HUES48 (cell line): ENCODE results near the gene CDK6.

Experiments
- H3K27ac ChIP-seq: one replicate; pipeline ENCODE4 v1.7.0; 2013; ENCODE audit warnings: low read depth, low read length, inconsistent platforms
- H3K27me3 ChIP-seq: 2 replicates; pipeline ENCODE4 v1.6.1; 2013; ENCODE audit warnings: mild to moderate bottlenecking, low read length; ENCODE audit not compliant: control insufficient read depth, insufficient read depth
- H3K36me3 ChIP-seq: 2 replicates; pipeline ENCODE4 v1.6.1; 2013; ENCODE audit warnings: low read length; ENCODE audit not compliant: control insufficient read depth, insufficient read depth
- H3K4me1 ChIP-seq: 2 replicates; pipeline ENCODE4 v1.6.1; 2013; ENCODE audit warnings: mild to moderate bottlenecking, low read length; ENCODE audit not compliant: control insufficient read depth, insufficient read depth
- H3K4me3 ChIP-seq: 2 replicates; pipeline ENCODE4 v1.5.1; 2013; ENCODE audit warnings: mild to moderate bottlenecking, low read depth, low read length
- H3K9ac ChIP-seq: 2 replicates; pipeline ENCODE4 v1.6.1; 2013; ENCODE audit warnings: mild to moderate bottlenecking, low read depth, low read length, moderate library complexity
- H3K9me3 ChIP-seq: 2 replicates; pipeline ENCODE4 v1.6.1; 2013; ENCODE audit warnings: low read length; ENCODE audit not compliant: control insufficient read depth, insufficient read depth

Gene CDK6

DNA sequence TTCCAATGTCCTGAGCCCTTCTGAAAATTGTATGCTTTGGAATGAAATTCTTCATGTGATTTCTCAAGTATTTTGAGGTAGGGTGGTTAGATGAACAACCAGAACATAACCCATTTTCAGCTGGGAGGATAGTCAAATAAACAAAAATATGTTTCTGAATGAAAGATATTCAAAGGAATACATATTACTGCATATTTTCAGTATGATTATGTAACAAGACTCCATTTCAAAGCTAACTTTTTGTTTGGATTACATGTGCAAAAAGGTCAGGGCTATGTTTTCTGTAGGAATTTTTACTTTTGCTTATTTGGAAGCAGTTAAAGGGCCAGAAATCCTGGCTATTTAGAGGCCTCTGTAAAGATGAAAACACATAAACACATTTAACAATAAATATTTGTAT lies 27.7 kb downstream of the CDK6 start:
- no peak overlapping the region for H3K9ac ChIP-seq
- H3K4me1 ChIP-seq, result peaks cover 32% of the 10 kb centered on the region
- H3K36me3 ChIP-seq, result no peaks in the 10 kb centered on the region
- H3K9me3 ChIP-seq, result no peaks in the 10 kb centered on the region
- H3K27me3 ChIP-seq, result no peaks in the 10 kb centered on the region
- no peak overlapping the region for H3K27ac ChIP-seq
- no peak overlapping the region for H3K4me3 ChIP-seq

DNA sequence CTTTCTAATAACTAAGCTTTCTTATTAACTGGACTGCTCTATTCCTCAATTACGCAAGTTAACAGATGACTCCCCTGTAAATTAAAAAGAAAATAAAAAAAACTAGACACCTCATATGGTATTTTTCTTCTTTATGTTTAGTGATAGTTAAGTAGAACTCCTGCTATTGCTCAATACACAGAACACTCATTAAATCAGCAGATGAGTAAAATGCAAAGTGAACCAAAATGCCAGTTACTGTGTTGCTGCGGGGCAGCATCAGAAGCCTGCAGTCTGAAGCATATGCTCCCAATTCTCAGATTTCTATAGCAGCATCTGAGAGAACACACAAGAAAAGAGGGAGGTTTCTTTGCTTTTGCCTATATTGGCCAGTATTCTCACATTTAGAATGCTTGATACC lies 28.4 kb downstream of the CDK6 start:
- Histone ChIP-seq H3K27ac (no peak overlapping the region), H3K4me3 (no peak overlapping the region), H3K4me1 (peaks cover 26% of the 10 kb centered on the region), H3K9me3 (no peaks in the 10 kb centered on the region), H3K27me3 (no peaks in the 10 kb centered on the region), H3K36me3 (no peaks in the 10 kb centered on the region), H3K9ac (no peak overlapping the region)

DNA sequence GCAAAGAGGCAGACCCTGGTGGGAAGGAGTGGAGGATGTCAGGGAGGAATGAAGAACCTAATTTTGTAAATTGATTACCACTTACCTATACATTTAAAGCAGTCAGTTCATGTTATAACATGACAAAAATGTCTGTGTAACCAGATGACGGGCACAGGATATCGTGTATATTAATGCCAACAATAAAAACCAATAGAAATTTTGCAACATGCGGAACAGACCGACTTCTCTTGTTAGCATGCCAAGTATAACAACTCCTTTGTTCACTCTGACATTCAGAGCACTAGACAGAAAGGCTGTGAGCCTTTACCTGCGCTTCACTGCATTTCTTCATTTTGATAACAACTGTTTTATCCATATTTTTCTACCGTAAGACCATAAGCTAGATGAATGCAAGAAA lies 29.9 kb downstream of the CDK6 start:
- H3K9ac ChIP-seq, result no peak overlapping the region
- H3K36me3 ChIP-seq, result no peaks in the 10 kb centered on the region
- H3K27ac ChIP-seq, result no peak overlapping the region
- no peaks in the 10 kb centered on the region for H3K27me3 ChIP-seq
- peaks cover 22% of the 10 kb centered on the region for H3K4me1 ChIP-seq
- no peaks in the 10 kb centered on the region for H3K9me3 ChIP-seq
- H3K4me3 ChIP-seq, result no peak overlapping the region

DNA sequence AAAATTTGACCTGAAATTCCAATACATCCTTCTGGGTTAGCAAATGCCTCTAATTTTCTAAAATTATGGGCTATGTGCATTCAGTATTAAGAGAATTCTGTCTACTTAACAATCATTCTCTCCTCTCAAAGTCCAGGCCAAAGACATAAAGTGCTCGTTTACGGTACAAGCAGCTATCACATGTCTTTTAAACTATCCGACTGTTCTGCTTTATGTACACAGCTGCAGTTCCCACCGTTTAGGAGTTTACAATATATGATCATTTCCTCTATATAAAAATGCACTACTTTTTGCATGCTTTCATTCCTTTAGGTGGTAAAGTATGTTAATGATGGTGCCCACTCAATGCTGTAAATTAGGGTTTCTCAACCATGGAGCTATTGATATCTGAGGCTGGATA lies 34.0 kb downstream of the CDK6 start:
- Histone ChIP-seq H3K4me3 (no peak overlapping the region), H3K27me3 (no peaks in the 10 kb centered on the region), H3K9me3 (no peaks in the 10 kb centered on the region), H3K4me1 (peaks cover 10% of the 10 kb centered on the region), H3K9ac (no peak overlapping the region), H3K36me3 (no peaks in the 10 kb centered on the region), H3K27ac (no peak overlapping the region)

DNA sequence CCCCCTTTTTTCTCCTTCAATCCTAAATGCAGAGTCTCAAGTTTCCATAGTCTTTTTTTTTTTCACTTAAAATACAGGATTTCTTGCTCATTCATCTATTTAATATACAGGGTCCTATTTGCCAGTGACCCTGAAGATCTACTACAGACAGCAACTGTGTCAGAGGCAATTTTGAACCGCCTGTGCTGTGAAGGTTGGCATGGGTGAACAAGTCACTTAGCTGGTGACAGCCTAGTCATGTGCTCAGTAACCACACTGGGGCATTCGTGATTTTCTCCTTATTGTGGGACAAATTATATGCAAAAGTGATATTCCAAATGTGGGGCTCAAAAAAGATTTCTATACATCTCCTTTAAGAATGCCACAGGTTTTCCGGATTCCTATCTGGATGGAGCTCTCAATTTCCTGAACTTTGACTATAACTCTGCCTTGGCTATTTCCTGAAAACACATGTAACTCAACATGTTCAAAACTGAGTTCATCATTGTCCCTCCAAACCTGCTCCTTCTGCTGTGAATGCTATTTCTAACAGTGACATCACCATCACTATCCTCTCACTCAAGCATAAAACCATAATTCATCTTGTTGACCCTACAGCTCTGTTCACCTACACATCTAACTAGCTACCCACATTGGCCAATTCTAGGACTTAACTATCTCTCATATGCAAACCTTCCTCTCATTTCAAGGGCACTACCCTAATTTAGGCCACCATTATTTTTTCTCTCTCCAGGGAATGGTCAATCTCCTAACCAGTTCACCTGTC lies 36.7 kb downstream of the CDK6 start:
- H3K27ac ChIP-seq, result no peak overlapping the region
- peaks cover 14% of the 10 kb centered on the region for H3K4me1 ChIP-seq
- no peak overlapping the region for H3K4me3 ChIP-seq
- no peaks in the 10 kb centered on the region for H3K27me3 ChIP-seq
- no peak overlapping the region for H3K9ac ChIP-seq
- no peaks in the 10 kb centered on the region for H3K36me3 ChIP-seq
- H3K9me3 ChIP-seq, result no peaks in the 10 kb centered on the region

DNA sequence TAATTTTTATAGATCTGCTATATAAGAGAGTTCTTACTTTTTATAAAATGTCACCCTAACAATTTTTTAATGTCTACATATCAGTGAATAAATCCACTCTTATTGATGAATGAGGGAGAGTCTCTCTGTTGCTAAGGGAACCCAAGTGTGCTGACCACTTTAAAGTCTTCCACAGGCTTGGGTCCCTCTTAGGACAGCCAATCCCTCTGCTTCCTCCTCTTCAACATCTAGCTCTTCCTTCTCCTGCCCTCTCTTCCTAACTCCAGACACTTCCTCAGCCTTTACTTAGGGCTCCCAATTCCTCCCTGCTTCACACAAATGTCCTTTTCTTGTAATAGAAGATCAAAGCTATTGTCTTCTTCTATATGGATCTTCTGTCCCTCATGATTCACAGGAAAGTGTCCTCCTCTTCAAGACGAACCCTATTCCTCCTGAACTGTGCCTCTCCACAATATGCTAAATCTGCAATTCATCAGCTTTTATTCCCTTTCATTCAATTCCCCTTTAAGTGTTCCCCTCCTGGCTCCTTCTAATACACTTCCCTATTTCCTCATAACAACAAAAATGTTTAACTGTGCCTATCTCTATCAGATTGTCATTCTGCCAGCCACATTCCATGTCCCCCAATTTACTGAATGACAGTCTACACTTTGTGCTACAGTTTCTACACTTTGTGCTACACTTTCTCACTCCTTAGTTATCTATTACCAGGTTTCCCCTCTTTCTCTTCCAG lies 37.7 kb downstream of the CDK6 start:
- Histone ChIP-seq H3K27me3 (no peaks in the 10 kb centered on the region), H3K9ac (no peak overlapping the region), H3K4me3 (no peak overlapping the region), H3K9me3 (no peaks in the 10 kb centered on the region), H3K27ac (no peak overlapping the region), H3K36me3 (no peaks in the 10 kb centered on the region), H3K4me1 (peaks cover 14% of the 10 kb centered on the region)

DNA sequence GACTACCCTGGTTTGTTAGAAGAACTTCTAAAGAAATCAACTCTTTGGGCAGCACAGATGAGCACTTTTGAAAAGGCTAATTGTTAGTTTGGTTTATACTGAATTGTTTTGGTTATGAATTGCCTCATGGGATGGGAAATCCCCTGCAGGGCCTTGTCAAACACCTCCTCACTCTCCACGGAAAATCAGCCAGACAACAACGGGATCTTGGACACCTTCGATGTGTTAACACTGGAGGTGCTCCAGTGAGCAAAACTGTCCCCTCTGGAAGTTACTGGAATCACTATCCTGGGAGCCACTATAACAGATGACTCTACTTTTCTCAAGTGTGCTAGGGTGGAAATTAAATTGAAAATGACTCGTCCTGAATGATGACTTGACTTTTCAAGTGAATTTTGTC lies 38.7 kb downstream of the CDK6 start:
- H3K4me3 ChIP-seq, result no peak overlapping the region
- H3K4me1 ChIP-seq, result peaks cover 14% of the 10 kb centered on the region
- H3K36me3 ChIP-seq, result no peaks in the 10 kb centered on the region
- no peaks in the 10 kb centered on the region for H3K9me3 ChIP-seq
- no peaks in the 10 kb centered on the region for H3K27me3 ChIP-seq
- H3K9ac ChIP-seq, result no peak overlapping the region
- no peak overlapping the region for H3K27ac ChIP-seq

DNA sequence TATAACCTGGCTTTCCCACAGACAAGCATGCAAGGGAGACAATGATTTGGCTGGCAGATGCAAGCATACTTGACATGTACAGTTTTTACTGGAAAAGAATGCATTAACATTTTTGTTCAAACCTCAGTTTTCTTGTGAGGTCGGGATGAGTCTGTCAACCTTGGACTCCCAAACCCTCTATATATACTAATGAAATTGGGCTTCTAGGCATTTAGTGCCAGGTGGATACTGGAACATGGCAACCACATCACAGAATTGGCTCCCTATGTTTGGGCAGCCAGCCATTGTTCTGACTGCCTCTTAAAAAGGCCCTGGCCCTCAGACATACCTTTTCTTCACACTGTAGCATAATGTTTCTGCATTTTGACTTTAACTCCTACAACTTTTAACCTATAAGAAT lies 39.1 kb downstream of the CDK6 start:
- Histone ChIP-seq H3K9ac (no peak overlapping the region), H3K27me3 (no peaks in the 10 kb centered on the region), H3K4me1 (peaks cover 14% of the 10 kb centered on the region), H3K36me3 (no peaks in the 10 kb centered on the region), H3K4me3 (no peak overlapping the region), H3K27ac (no peak overlapping the region), H3K9me3 (no peaks in the 10 kb centered on the region)

DNA sequence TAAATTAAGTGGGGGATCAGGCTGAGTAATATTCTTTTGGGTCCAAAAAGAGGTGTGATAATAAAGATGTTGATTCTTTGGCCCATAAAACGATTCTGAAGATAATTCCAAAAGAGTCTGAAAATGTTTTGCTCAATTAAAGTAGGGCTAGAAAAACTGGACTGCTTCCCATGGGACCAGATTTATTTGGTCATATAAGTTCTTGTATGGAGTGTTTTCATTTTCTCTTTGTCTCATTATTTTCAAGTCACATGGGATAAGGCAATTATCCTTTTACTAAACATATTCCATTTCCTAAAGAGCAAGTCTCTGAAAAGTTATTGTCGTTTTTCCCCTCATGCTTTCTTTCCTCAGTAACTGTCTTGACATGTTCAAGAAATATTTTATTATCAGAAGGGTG lies 41.5 kb downstream of the CDK6 start:
- H3K36me3 ChIP-seq, result no peaks in the 10 kb centered on the region
- no peak overlapping the region for H3K27ac ChIP-seq
- H3K4me1 ChIP-seq, result peaks cover 14% of the 10 kb centered on the region
- no peak overlapping the region for H3K9ac ChIP-seq
- no peak overlapping the region for H3K4me3 ChIP-seq
- no peaks in the 10 kb centered on the region for H3K9me3 ChIP-seq
- H3K27me3 ChIP-seq, result no peaks in the 10 kb centered on the region

DNA sequence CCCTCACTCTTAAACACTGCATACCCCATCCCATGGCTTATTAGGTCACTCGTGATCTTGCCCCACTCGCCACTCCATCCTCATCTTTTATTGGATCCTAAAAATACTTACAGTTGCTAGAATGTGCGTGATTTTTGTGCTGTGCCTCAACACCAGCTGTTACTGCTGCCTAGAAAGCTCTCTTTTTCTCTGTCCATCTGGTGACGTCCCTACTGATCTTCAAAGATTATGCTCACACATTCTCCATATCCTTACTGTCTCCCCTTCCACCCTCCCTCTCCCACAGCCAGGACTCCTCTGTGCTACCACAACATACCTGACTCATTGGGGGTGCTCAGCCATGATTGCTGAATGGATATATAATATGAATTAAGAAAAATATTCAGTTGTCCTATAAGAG lies 42.0 kb downstream of the CDK6 start:
- peaks cover 14% of the 10 kb centered on the region for H3K4me1 ChIP-seq
- H3K9ac ChIP-seq, result no peak overlapping the region
- H3K4me3 ChIP-seq, result no peak overlapping the region
- H3K27ac ChIP-seq, result no peak overlapping the region
- H3K36me3 ChIP-seq, result no peaks in the 10 kb centered on the region
- no peaks in the 10 kb centered on the region for H3K27me3 ChIP-seq
- no peaks in the 10 kb centered on the region for H3K9me3 ChIP-seq

DNA sequence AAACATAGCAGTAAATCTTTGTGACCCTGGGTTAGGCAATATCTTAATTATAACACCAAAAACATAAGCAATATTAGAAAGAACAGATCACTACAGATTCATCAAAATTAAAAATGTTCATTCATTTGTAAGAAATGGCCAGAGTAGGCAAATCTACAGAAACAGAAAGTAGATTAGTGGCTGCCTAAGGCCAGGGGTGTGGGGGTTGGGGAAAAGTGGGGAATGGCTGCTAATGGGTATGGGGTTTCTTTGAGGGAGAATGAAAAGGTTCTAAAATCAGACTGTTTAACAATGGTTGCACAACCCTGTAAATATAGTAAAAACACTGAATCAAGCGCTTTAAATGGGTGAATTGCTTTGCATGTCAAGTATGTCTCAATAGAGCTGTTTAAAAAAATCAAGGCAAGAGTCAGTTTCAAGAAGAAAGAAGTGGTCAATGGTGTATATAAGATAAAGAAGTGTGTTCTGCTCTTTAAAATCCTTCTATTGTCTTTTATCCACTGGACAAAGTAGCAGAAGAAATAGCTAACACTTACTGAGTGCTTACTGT lies 42.6 kb downstream of the CDK6 start:
- Histone ChIP-seq H3K9me3 (peaks cover 4% of the 10 kb centered on the region), H3K4me3 (no peak overlapping the region), H3K27ac (no peak overlapping the region), H3K9ac (no peak overlapping the region), H3K27me3 (no peaks in the 10 kb centered on the region), H3K4me1 (peaks cover 11% of the 10 kb centered on the region), H3K36me3 (no peaks in the 10 kb centered on the region)
